H9 (cell line): ENCODE measurements around the gene FOXO1. TPM values are rescaled to one million over a fixed set of nuclear protein-coding genes. Genes with fewer than 3 reads are reported as not detected.

Experiments used
- DNase-seq: peaks from one replicate; pipeline ENCODE4 v3.0.0-alpha.2; 2017
- H2AFZ ChIP-seq: one replicate; pipeline ENCODE4 v1.6.1; 2013; ENCODE audit warnings: mild to moderate bottlenecking, low read length, control low read depth, moderate library complexity
- H2AK5ac ChIP-seq: 2 replicates; pipeline ENCODE4 v1.6.1; 2013; ENCODE audit warnings: low read length, control low read depth, mixed read lengths; ENCODE audit not compliant: insufficient read length
- H2BK120ac ChIP-seq: one replicate; pipeline ENCODE4 v1.6.1; 2013; ENCODE audit warnings: low read depth, mild to moderate bottlenecking, low read length, control low read depth, inconsistent platforms; ENCODE audit not compliant: poor library complexity, severe bottlenecking
- H2BK12ac ChIP-seq: 2 replicates; pipeline ENCODE4 v1.6.1; 2013; ENCODE audit warnings: low read length, control low read depth, mixed read lengths, low read depth; ENCODE audit not compliant: insufficient read length
- H2BK15ac ChIP-seq: 2 replicates; pipeline ENCODE4 v1.6.1; 2013; ENCODE audit warnings: low read depth, low read length, control low read depth
- H2BK20ac ChIP-seq: one replicate; pipeline ENCODE4 v1.6.1; 2013; ENCODE audit warnings: low read depth, mild to moderate bottlenecking, low read length, control low read depth, inconsistent platforms; ENCODE audit not compliant: poor library complexity, severe bottlenecking
- H2BK5ac ChIP-seq: 2 replicates; pipeline ENCODE4 v1.6.1; 2013; ENCODE audit warnings: low read length, control low read depth, mixed read lengths; ENCODE audit not compliant: insufficient read length
- H3K14ac ChIP-seq: 2 replicates; pipeline ENCODE4 v1.6.1; 2013; ENCODE audit warnings: low read length, control low read depth; ENCODE audit not compliant: insufficient read depth
- H3K18ac ChIP-seq: 2 replicates; pipeline ENCODE4 v1.6.1; 2013; ENCODE audit warnings: low read depth, mild to moderate bottlenecking, mixed read lengths, low read length, control low read depth; ENCODE audit not compliant: insufficient read length
- H3K23ac ChIP-seq: 2 replicates; pipeline ENCODE4 v1.6.1; 2013; ENCODE audit warnings: low read length, control low read depth, mixed read lengths, low read depth; ENCODE audit not compliant: insufficient read length
- H3K23me2 ChIP-seq: 2 replicates; pipeline ENCODE4 v1.6.1; 2013; ENCODE audit warnings: low read depth, mild to moderate bottlenecking, mixed read lengths, low read length, control low read depth; ENCODE audit not compliant: insufficient read length, poor library complexity, severe bottlenecking
- H3K27ac ChIP-seq: 2 replicates; pipeline ENCODE4 v1.5.1; 2013; ENCODE audit warnings: low read length, control low read depth, mixed read lengths, low read depth; ENCODE audit not compliant: insufficient read length
- H3K27me3 ChIP-seq: 2 replicates; pipeline ENCODE4 v1.6.1; 2013; ENCODE audit warnings: low read length, control low read depth, inconsistent platforms; ENCODE audit not compliant: insufficient read depth
- H3K4ac ChIP-seq: 2 replicates; pipeline ENCODE4 v1.6.1; 2013; ENCODE audit warnings: low read depth, mild to moderate bottlenecking, control low read depth, inconsistent platforms, low read length, moderate library complexity
- H3K4me1 ChIP-seq: 2 replicates; pipeline ENCODE4 v1.6.1; 2013; ENCODE audit warnings: low read length, control low read depth, inconsistent platforms; ENCODE audit not compliant: insufficient read depth
- H3K4me2 ChIP-seq: 2 replicates; pipeline ENCODE4 v1.6.1; 2013; ENCODE audit warnings: low read length, control low read depth, mixed read lengths; ENCODE audit not compliant: insufficient read length, insufficient read depth
- H3K56ac ChIP-seq: 2 replicates; pipeline ENCODE4 v1.6.1; 2013; ENCODE audit warnings: low read depth, mild to moderate bottlenecking, mixed read lengths, low read length, control low read depth; ENCODE audit not compliant: insufficient read length
- H3K79me1 ChIP-seq: 2 replicates; pipeline ENCODE4 v1.6.1; 2013; ENCODE audit warnings: low read depth, mild to moderate bottlenecking, moderate library complexity, low read length, control low read depth, inconsistent platforms; ENCODE audit not compliant: insufficient read depth, poor library complexity, severe bottlenecking
- H3K79me2 ChIP-seq: 2 replicates; pipeline ENCODE4 v1.6.1; 2013; ENCODE audit warnings: low read length, control low read depth, inconsistent platforms; ENCODE audit not compliant: insufficient read depth
- H3K9ac ChIP-seq: 2 replicates; pipeline ENCODE4 v1.6.1; 2013; ENCODE audit warnings: low read length, control low read depth, mixed read lengths; ENCODE audit not compliant: insufficient read length; ENCODE audit errors: extremely low read depth
- H3K9me3 ChIP-seq: one replicate; pipeline ENCODE4 v1.6.1; 2013; ENCODE audit warnings: low read depth, low read length, inconsistent platforms; ENCODE audit not compliant: control insufficient read depth
- H3T11ph ChIP-seq: one replicate; pipeline ENCODE4 v1.6.1; 2013; ENCODE audit warnings: mild to moderate bottlenecking, low read length, control low read depth, inconsistent platforms
- H4K20me1 ChIP-seq: one replicate; pipeline ENCODE4 v1.6.1; 2013; ENCODE audit not compliant: control insufficient read depth, insufficient read length, insufficient read depth
- H4K5ac ChIP-seq: 2 replicates; pipeline ENCODE4 v1.6.1; 2013; ENCODE audit warnings: low read depth, mild to moderate bottlenecking, mixed read lengths, low read length, control low read depth; ENCODE audit not compliant: insufficient read length
- H4K8ac ChIP-seq: replicated peaks from 2 replicates; pipeline ENCODE4 v1.6.1; 2013; ENCODE audit warnings: low read length, control low read depth, mixed read lengths, low read depth; ENCODE audit not compliant: insufficient read length
- H4K91ac ChIP-seq: 2 replicates; pipeline ENCODE4 v1.6.1; 2013; ENCODE audit warnings: low read depth, mild to moderate bottlenecking, moderate library complexity, mixed read lengths, low read length, control low read depth; ENCODE audit not compliant: insufficient read length
- H3K27ac Mint-ChIP-seq, 3 experiments: 2 replicates in 2 of 3; 3 replicates in 1 of 3; pipeline ENCODE4 v1.8.0; 2020 to 2021; ENCODE audit warnings: mixed read lengths in 3 of 3, mild to moderate bottlenecking in 1 of 3, moderate library complexity in 1 of 3
- H3K27me3 Mint-ChIP-seq: 2 replicates; pipeline ENCODE4 v1.8.0; 2021; ENCODE audit warnings: low read depth, mild to moderate bottlenecking, moderate library complexity, mixed read lengths
- H3K36me3 Mint-ChIP-seq, 3 experiments: 2 replicates in 2 of 3; 3 replicates in 1 of 3; pipeline ENCODE4 v1.8.0; 2020 to 2021; ENCODE audit warnings: low read depth in 3 of 3, mixed read lengths in 3 of 3; ENCODE audit not compliant: insufficient read depth in 1 of 3
- H3K4me1 Mint-ChIP-seq, 2 experiments: 2 replicates each; pipeline ENCODE4 v1.8.0; 2020; ENCODE audit warnings: mixed read lengths in 2 of 2
- H3K4me3 Mint-ChIP-seq, 2 experiments: 2 replicates in 1 of 2; 3 replicates in 1 of 2; pipeline ENCODE4 v1.8.0; 2020 to 2021; ENCODE audit warnings: mild to moderate bottlenecking in 2 of 2, mixed read lengths in 2 of 2, moderate library complexity in 1 of 2
- H3K9me3 Mint-ChIP-seq, 2 experiments: 2 replicates in 1 of 2; 3 replicates in 1 of 2; pipeline ENCODE4 v1.8.0; 2020; ENCODE audit warnings: mild to moderate bottlenecking in 2 of 2, mixed read lengths in 2 of 2, moderate library complexity in 1 of 2
- WGBS: extraction: QIAGEN DNeasy Blood & Tissue Kit; methylation state at CpG from one replicate; pipeline ENCODE4 v1.1.7; 2013; ENCODE audit warnings: missing lambda C conversion rate, low lambda C conversion rate, mixed read lengths; ENCODE audit not compliant: insufficient read length; ENCODE audit errors: extremely low coverage; 5-methylcytosine and 5-hydroxymethylcytosine counted together
- total RNA-seq: library from RNA; stranded (reverse); gene quantifications from 2 replicates; pipeline ENCODE4 v1.2.1, GENCODE V29; 2021
- TF ChIP-seq, protein P1 (sequence below): fragments of 200-600 bp; sonication (generic); conservative IDR thresholded peaks from 3 replicates; pipeline ENCODE4 v1.8.0; 2021; ENCODE audit warnings: antibody characterized with exemption, mild to moderate bottlenecking

Gene FOXO1
- total RNA-seq, 1 experiment from 2014 or later: 44.6 TPM

DNA sequence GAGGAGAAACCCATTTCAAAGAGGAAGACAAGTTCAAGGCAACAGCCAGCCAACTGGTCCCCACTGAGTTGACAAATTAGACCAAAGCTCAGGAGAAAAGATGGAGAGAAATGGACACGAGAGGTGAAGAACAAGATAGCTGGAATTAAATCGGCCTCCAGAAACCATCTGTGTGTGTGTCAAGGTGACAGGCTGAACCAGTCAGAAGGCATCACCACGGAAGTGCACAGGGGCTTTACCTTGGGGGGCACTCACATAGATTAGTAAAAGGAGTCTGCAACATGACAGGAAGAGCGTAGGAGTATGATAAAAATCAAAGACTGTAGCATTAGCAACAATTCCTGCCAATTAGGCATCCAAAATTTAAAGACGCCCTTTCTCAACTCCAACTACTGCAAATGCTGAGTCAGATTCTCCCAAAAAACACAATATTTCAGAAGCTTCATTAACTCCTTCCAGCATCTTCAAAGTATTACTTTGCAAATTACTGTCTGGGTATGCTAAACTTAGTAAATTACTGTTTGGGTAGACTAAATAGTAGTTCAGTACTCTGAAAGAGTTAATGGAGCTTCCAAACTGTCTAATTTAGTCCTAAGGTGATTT is 66.2 kb downstream of the FOXO1 start:
- no peak overlapping the region for H3K23ac ChIP-seq
- H4K5ac ChIP-seq: no peak overlapping the region
- H3K18ac ChIP-seq: no peak overlapping the region
- Mint-ChIP-seq H3K27me3 (no peaks in the 10 kb centered on the region), H3K4me3 (no peak overlapping the region), H3K36me3 (peaks cover 0 to 8% (median 0%) of the 10 kb centered on the region in 3 experiments; a peak in 1 of 7 replicates), H3K4me1 (peaks cover 68 to 71% of the 10 kb centered on the region in 2 experiments), H3K27ac (peak overlapping the region; percentile 21 to 64 (median 36); a peak in 4 of 7 replicates), H3K9me3 (no peaks in the 10 kb centered on the region)
- no peak overlapping the region for H2AFZ ChIP-seq
- H2BK15ac ChIP-seq: no peak overlapping the region
- TF ChIP-seq, protein P1, sequence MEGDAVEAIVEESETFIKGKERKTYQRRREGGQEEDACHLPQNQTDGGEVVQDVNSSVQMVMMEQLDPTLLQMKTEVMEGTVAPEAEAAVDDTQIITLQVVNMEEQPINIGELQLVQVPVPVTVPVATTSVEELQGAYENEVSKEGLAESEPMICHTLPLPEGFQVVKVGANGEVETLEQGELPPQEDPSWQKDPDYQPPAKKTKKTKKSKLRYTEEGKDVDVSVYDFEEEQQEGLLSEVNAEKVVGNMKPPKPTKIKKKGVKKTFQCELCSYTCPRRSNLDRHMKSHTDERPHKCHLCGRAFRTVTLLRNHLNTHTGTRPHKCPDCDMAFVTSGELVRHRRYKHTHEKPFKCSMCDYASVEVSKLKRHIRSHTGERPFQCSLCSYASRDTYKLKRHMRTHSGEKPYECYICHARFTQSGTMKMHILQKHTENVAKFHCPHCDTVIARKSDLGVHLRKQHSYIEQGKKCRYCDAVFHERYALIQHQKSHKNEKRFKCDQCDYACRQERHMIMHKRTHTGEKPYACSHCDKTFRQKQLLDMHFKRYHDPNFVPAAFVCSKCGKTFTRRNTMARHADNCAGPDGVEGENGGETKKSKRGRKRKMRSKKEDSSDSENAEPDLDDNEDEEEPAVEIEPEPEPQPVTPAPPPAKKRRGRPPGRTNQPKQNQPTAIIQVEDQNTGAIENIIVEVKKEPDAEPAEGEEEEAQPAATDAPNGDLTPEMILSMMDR: no peak
- no peak overlapping the region for H4K91ac ChIP-seq
- no peak overlapping the region for H2BK5ac ChIP-seq
- no CpG with 5 or more reads among the region's 5 CpGs for WGBS
- H4K20me1 ChIP-seq: no peaks in the 10 kb centered on the region
- peaks cover 49% of the 10 kb centered on the region; the same call in 1 of the 2 replicates for H3K79me2 ChIP-seq
- H2BK20ac ChIP-seq: no peak overlapping the region
- no peaks in the 10 kb centered on the region for H3K27me3 ChIP-seq
- H2AK5ac ChIP-seq: no peak overlapping the region
- H3K27ac ChIP-seq: no peak overlapping the region
- peaks cover 8% of the 10 kb centered on the region; the same call in 1 of the 2 replicates for H3K4me1 ChIP-seq
- H3K79me1 ChIP-seq: peaks cover 3% of the 10 kb centered on the region
- no peak overlapping the region for H3K56ac ChIP-seq
- no peak overlapping the region for H3K4ac ChIP-seq
- H2BK12ac ChIP-seq: no peak overlapping the region
- no peak for DNase-seq
- no peak overlapping the region for H4K8ac ChIP-seq
- H3K4me2 ChIP-seq: no peak overlapping the region
- no peak overlapping the region for H3K9ac ChIP-seq
- no peaks in the 10 kb centered on the region for H3K9me3 ChIP-seq
- H3T11ph ChIP-seq: no peak overlapping the region
- no peaks in the 10 kb centered on the region for H3K23me2 ChIP-seq
- no peak overlapping the region for H3K14ac ChIP-seq
- no peak overlapping the region for H2BK120ac ChIP-seq
